Inflammatory macrophage treated with lipopolysaccharide for 4 hours (primary cell): ENCODE data around the gene ARHGAP8.
"Not testable (repeated sequence)": the region's sequence is repeated elsewhere in the genome, so short reads cannot be mapped to it uniquely, and the experiment has no call there.

Experiments
- DNase-seq: peaks from one replicate; pipeline ENCODE4 v3.0.0-alpha.2; 2020

ARHGAP8 gene

DNA sequence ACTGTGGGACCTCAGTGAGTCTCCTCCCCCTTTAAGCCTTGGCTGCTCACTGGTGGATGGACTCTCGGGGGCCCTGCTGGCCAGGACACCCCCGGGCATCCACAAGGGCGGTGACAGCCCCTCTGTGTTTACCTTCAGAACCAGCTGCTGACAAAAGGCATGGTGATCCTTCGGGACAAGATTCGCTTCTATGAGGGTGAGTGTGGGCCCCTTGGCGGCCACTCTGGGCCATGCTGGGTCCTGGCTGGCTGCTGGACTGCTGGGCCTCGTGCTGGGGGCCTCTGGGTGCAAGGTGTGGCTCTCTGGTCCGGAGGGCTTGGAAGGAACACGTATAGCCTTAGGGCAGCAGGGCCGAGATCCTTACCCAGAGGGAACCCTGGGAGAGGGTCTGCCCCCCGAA is 25.9 kb upstream of the ARHGAP8 start:
- DNase-seq, result no peak

- DNase-seq, result no peak
Observed at GRCh38 chr22:44727148-44727547, 25.2 kb upstream of the ARHGAP8 start.

DNA sequence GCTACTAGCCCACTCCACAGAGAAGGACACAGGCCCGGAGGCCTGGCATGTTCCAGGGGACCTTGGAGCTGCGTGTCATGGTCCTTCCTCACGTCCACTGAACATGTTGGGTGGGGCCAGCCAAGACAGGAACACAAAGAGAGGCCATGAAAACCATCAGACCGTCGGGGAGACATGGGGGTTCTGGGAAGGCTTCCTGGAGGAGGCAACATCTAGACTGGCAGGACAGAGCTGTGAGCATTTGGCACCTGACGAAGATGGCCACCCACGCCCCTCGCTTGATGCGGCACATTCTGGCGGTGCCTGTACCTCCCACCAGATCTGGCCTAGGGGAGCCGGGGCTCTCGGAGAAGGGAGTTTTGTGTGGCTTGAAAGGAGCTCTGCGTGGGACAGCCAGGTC is 24.7 kb upstream of the ARHGAP8 start:
- DNase-seq, result no peak

DNA sequence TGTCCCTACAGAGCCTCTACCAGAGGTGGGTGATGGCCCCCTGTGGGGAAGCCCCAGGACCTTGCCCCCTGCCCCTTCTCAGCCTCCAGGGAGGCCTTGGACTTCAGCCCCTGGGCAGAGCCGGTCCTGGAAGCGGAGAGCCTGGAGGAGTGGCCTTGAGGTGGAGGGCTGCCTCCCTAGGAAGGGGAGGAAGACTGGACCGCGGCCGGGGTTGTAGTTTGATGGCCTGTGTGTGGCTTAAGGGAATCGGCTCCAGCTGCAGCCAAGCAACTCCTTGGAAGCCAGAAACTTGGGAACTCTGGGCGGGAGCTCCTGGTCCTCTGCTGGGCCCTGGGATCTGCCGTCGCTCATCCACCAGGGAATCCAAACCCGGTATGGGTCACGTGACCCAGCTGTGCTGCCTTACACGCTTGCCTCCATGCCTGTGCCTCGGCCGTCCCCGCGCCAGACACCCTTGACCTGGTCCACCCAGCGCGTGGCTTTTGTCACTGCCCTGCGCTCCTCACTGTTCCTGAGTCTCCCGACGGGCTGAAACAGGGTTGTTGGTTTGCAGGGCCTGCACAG is 23.5 kb upstream of the ARHGAP8 start:
- no peak for DNase-seq

DNA sequence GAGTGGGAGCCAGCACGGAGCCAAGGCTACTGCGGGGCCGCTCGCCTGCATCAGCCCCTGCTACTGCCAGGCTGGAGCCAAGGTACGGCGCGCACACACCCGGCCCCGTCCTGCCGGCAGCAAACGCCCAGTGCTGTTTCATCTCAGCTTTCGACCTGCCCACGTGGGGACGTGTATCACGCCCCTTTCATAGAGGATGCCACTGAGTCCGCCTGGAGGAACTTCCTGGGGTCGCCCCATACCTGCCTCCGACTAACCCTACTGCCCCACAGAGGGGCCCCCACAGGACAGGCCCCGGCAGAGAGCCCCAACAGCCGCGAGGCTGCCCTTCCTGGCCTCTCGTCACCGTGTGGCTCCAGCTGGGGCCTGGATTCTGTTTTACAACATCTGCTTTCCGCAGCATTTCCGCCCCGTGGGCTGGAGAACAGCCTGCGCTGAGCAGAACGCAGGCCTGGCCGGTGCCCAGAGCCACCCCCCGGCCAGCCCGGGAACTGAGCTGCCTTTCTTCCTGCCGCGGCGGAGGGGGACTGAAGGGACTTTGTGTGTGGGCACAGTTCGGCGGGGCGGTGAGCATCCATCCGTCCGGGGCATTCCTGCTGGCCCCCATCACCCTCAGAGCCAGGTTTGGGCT is 22.9 kb upstream of the ARHGAP8 start:
- peak; percentile 62 for DNase-seq

- no peak for DNase-seq
Observed at GRCh38 chr22:44730022-44730393, 22.4 kb upstream of the ARHGAP8 start.

DNA sequence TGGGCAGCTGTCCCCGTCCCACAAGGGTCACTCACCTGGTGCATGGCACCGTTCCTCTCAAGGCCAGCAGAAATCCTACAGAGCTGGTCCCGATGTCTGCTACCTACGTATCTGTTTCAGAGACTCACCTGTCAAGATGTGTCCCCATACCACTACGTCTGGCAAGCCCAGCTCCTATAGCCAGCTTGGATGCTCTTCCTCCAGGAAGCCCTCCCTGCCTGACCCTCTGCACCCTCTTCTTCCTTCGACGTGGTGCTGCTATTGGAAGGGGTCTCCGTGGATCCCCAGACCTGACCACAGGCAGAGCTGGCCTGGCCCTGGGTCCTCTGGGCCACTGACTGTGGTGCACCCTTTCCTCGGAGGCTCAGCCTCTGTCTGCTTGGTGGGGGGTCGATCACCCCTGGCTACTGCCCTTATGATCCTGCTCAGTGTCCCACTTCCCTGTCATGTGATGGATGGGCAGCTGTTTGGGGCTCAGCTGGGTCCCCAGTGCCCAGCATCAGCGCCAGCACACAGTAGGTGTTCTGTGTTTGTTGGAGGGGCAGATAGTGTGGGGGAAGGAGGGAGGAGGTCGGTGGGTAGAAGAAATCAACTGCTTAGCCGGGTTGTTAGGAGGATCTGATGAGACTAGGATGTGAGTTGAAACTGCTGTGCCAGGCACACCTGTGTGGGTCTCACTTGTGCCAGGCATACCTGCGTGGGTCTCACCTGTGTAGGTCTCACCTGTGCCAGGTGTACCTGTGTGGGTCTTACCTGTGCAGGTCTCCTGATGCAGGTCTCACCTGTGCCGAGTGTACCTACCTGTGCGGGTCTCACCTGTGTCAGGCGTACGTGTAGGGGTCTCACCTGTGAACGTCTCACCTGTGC is 21.7 kb upstream of the ARHGAP8 start:
- no peak for DNase-seq

GRCh38 chr22:44731357-44731970 is 20.9 kb upstream of the ARHGAP8 start:
- DNase-seq, result no peak

GRCh38 chr22:44732017-44732561 is 20.3 kb upstream of the ARHGAP8 start:
- DNase-seq, result no peak

DNA sequence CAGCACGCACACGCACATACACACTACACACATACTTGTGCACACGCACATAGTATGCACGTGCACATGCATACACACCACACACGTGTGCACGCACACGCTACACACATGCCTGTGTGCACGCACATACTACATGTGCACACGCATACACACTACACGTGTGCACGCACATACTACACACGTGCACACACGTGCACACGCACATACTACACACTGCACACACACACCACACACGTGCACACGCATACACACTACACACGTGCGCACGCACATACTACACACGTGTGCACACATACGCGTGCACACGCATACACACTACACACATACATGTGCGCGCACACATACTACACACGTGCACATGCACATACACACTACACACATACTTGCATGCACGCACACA is 19.7 kb upstream of the ARHGAP8 start:
- no peak for DNase-seq

DNA sequence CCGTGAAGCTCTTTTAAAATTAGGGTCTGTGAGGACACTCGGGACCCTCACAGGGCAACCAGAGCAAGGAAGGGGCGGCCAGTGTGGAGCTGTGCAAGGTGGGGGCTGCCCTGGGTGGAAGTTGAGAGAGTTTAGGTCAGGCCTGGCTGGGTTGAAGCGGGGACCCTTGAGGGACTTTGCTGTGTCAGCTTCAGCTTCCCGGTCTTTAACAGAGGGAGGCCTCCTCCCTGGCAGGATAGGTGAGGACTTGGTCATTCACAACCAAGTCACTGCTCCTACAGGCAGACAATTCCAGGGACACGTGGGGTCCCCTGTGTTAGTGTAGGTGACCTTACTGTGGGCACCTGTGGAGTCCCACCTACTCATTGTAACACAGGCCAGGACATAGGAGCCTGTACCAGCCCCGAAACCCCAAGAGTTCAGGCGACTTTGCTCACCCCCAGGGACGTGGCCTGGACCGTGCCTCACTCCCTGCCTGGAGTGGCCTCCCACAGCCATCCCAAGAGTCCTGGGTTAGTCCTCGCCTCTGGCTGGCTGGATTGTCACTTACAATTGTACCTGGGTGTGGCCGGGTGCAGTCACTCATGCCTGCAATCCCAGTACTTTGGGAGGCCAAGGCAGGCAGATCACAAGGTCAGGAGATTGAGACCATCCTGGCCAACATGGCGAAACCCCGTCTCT is 18.8 kb upstream of the ARHGAP8 start:
- DNase-seq, result no peak

DNA sequence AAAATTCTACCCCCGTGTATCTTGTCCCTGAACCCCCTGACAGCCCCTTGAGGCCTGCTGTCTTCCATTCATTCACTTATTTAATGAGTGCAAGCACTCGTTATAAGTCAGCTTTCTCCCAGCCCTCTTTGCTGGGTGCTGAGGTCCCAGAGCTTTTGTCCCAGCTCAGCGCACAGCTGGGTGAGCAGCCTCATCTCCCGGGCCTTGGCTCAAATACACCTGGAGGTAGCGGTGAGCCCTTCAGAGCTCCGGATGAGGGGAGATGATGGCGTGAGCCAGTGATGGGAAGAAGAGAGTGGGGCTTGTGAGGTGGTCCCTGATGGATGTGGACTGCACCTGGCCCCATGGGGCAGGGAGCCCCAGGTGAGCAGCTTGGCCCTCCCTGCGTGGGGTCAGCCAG is 18.1 kb upstream of the ARHGAP8 start:
- DNase-seq, result no peak

DNA sequence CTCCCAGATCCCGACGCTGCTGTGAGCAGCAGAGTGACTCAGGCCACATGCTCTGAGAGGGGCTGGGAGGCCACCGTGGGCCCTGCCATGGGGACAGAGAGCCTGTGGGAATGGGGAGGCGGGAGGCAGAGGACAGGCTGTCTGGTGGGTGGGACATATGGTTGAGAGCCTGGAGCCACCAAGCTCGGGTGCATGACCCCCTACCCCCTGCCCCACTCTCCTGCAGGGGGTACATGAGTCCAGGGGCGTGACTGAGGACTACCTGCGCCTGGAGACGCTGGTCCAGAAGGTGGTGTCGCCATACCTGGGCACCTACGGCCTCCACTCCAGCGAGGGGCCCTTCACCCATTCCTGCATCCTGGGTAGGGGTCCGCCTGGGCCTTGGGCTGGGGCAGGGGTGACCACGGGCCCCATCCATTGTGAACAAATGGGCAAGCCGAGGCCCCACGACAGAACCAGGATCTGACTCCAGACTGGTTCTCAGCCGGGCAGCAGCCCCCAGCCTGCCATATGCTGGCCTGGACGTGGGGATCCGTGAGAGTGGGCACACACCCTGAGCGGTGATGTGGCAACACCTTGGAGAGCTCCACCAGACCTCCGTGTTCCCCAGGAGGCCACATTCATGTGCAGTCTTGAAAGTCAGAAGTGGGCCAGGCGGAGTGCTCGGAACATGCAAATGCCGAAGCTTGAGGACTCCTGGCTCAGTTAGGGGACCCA is 17.4 kb upstream of the ARHGAP8 start:
- DNase-seq, result no peak

DNA sequence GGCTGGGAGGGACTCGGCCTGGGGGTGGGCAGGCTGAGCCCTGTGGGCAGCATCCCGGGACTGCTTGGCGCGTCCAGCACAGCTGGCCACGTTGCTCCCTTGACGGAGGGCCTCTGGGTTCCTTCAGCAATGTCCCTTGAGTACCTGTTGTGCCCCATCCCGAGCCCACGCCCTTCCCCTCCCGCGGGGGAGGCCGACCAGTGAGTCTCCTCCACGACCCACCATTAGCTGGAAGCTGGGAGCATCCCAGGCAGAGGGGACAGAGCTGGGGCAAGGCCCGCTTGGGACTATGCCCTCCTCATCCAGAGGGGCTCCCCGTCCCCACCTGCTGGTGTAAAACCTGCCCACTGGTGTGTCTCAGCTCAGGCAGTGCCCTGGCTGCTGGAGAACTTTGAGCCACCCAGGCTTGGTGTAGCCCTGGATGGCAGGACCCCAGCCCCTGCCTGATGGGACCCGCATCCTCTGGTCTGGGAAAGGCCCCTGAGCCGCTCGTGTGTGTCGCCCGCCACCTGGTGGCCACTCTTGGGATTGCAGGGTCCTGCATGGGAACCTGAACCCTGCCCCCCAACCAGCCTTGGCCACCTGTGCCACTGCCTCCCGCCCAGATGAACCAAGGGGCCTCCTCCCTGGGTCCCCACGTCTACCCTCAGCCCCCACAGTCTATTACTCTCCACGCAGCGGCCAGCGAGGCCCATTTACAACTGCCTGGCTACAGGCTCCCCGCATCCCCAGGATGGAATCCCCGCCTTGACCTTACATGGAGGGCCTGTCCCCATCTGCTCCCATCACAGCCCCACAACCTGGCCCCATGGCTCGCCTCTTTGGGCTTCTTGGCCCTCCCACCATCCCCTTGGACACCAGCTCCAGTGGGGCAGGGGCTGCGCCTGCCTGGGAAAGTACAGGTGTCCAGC is 16.6 kb upstream of the ARHGAP8 start:
- peak; percentile 46 for DNase-seq

GRCh38 chr22:44736581-44737405 is 15.6 kb upstream of the ARHGAP8 start:
- no peak for DNase-seq

GRCh38 chr22:44737406-44738346 is 14.7 kb upstream of the ARHGAP8 start:
- DNase-seq, result no peak

DNA sequence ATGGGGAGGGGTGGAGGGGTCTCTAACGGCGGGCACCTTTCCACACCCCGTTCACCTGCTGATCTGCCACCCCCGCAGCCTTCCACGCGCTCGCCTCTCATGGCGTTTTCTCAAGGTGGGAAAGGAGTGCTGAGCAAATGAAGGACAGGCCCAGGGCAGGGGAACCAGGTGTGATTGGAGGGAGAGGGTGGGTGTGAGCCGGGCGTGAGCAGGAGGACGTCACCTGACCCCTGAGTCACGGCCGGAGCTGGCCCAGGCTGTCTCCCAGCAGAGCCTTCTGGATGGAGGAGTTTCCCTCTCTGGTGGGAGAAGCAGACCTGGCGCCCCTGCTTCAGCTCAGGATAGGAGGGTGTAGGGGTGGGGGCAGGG is 14.0 kb upstream of the ARHGAP8 start:
- no peak for DNase-seq

GRCh38 chr22:44739024-44739423 is 13.4 kb upstream of the ARHGAP8 start:
- no peak for DNase-seq

GRCh38 chr22:44739666-44740065 is 12.7 kb upstream of the ARHGAP8 start:
- not testable (repeated sequence) for DNase-seq
